RPMI7951 (cell line): ENCODE results near the gene KLK12. TPM values are rescaled to one million over a fixed set of nuclear protein-coding genes. Genes with fewer than 3 reads are reported as not detected.

Experiments used
- DNase-seq: peaks from one replicate; pipeline ENCODE4 v3.0.0-alpha.2; 2012; ENCODE audit warnings: low read depth
- total RNA-seq: library from RNA; depleted of rRNA; stranded (reverse); fragments of >200 nt; shearing (Covaris generic); gene quantifications from 2 replicates; pipeline ENCODE4 v1.2.3, GENCODE V29; 2014; rRNA removed

KLK12 gene
- not detected in 2 replicates for total RNA-seq

- no peak for DNase-seq
These were observed at the start of gene KLK12 for GRCh38 chr19:51034704-51035103. Gene KLK12 (minus strand): TSS chr19:51035002. CDS start chr19:51034621, 381 bp downstream.

- DNase-seq, result no peak
These were observed 49.7 kb upstream of the KLK12 start for GRCh38 chr19:51084505-51084904.

GRCh38 chr19:51083783-51084182 is 49.0 kb upstream of the KLK12 start:
- no peak for DNase-seq

- DNase-seq, result no peak
These were observed 48.4 kb upstream of the KLK12 start for GRCh38 chr19:51083181-51083580.

GRCh38 chr19:51082611-51083010 is 47.8 kb upstream of the KLK12 start, which contains the start of gene KLK14:
Gene KLK14 (minus strand): TSS chr19:51082887. CDS start chr19:51082614, 273 bp downstream.
- DNase-seq, result no peak

- no peak for DNase-seq
These were observed 46.7 kb upstream of the KLK12 start for GRCh38 chr19:51081476-51081875.

- DNase-seq, result no peak
These were observed 44.8 kb upstream of the KLK12 start for GRCh38 chr19:51079481-51080110.

GRCh38 chr19:51078731-51079130 is 43.9 kb upstream of the KLK12 start:
- no peak for DNase-seq

- no peak for DNase-seq
These were observed 43.3 kb upstream of the KLK12 start for GRCh38 chr19:51078104-51078503.

GRCh38 chr19:51076631-51077213 is 41.9 kb upstream of the KLK12 start:
- DNase-seq, result no peak

- DNase-seq, result no peak
These were observed 41.2 kb upstream of the KLK12 start for GRCh38 chr19:51075998-51076397.

- DNase-seq, result no peak
These were observed 36.2 kb upstream of the KLK12 start for GRCh38 chr19:51071095-51071405.

- no peak for DNase-seq
These were observed 35.7 kb upstream of the KLK12 start for GRCh38 chr19:51070334-51071094.

GRCh38 chr19:51066393-51067186 is 31.8 kb upstream of the KLK12 start:
- DNase-seq, result no peak

GRCh38 chr19:51065221-51065960 is 30.6 kb upstream of the KLK12 start:
- DNase-seq, result no peak

- no peak for DNase-seq
These were observed 29.9 kb upstream of the KLK12 start, which contains the start of gene KLK13 for GRCh38 chr19:51064534-51065220. Gene KLK13 (minus strand): TSS chr19:51065092. CDS start chr19:51065067, 25 bp downstream.

GRCh38 chr19:51063664-51064063 is 28.9 kb upstream of the KLK12 start:
- DNase-seq, result no peak

- no peak for DNase-seq
These were observed 26.2 kb upstream of the KLK12 start for GRCh38 chr19:51060973-51061372.

GRCh38 chr19:51060336-51060735 is 25.5 kb upstream of the KLK12 start:
- no peak for DNase-seq

- DNase-seq, result no peak
These were observed 24.9 kb upstream of the KLK12 start for GRCh38 chr19:51059715-51060114.

GRCh38 chr19:51055866-51056265 is 21.1 kb upstream of the KLK12 start:
- DNase-seq, result no peak
